NCI-H1436 treated with DMSO at 0.1 percent for 48 hours (cell line): ENCODE results near the gene PRIM2.
"Not testable (repeated sequence)": the region's sequence is repeated elsewhere in the genome, so short reads cannot be mapped to it uniquely, and the experiment has no call there.

ENCODE experiments used
- DNase-seq: peaks from one replicate; lab custom pipeline; 2025; lab: John Stamatoyannopoulos, UW

Gene PRIM2

GRCh38 chr6:57505251-57505650, 187.8 kb downstream of the PRIM2 start:
- DNase-seq = not testable (repeated sequence)

- DNase-seq = not testable (repeated sequence)
Observed at GRCh38 chr6:57510390-57510789, 193.0 kb downstream of the PRIM2 start.

DNA sequence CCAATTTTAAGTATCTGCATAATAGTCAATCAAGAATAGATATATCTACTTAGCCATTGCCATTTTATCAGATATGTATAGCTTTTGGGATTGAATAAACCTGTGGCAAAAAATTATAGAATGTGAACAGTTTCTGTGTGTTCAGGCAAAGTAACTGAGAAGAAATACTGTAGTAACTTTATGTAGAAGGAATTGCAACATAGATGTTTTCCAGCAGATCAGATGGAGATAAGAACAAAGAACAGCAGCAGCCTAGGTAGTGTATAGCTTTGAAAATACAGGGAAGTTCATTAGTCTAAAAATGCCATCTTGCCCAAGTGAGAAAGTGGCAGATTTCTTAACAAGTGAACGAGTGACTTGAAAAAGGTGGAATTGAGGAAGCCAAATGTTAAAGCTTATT, 197.7 kb downstream of the PRIM2 start:
- not testable (repeated sequence) for DNase-seq

DNA sequence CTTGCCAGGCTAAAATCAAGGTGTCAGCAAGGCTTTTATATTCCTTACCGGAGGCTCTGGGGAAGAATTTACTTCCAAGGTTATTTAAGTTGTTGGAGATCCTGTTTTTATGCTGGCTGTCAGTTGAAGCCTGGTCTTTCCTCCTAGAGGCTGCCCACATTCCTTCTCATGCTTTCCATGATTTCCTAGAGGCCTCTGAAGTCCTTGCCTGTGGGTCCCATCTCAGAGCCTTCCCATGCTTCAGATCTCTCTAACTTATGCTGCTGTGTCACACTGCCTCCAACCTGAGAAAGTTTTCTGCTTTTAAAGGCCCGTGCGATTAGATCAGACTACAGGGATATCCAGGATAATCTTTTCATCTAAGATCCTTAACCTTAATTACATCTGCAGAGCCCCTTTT, 198.4 kb downstream of the PRIM2 start:
- not testable (repeated sequence) for DNase-seq

DNA sequence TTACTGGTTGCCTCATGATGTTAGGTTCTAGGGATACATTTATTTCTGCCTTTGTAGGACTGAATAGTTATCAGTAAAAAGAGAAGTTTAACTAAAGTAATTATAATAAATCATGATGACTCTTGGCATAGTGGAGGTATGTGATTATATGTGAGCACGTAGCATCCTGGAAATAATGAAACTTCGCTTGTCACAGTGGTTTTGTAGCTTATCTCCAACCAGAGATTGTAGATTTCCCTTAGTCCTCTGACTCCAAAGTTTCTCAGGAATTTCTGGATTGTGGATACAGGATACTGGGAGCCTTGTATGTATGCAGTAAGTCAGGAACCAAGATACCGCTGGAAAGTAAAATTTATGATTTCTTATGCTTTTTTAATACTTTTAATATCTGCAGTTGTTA, 199.3 kb downstream of the PRIM2 start:
- DNase-seq = not testable (repeated sequence)

DNA sequence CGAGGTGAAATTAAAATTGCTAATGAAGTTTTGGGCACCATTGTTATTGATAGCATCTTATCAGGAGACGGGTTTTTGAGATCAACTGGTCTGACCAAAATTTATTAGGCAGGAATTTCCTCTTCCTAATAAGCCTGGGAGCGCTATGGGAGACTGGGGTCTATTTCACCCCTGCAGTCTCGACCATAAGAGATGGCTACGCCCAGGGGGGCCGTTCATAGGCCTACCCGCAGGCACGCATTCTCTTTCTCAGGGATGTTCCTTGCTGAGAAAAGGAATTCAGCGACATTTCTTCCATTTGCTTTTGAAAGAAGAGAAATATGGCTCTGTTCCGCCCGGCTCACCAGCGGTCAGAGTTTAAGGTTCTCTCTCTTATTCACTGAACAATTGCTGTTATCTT, 201.8 kb downstream of the PRIM2 start:
- DNase-seq = not testable (repeated sequence)

DNA sequence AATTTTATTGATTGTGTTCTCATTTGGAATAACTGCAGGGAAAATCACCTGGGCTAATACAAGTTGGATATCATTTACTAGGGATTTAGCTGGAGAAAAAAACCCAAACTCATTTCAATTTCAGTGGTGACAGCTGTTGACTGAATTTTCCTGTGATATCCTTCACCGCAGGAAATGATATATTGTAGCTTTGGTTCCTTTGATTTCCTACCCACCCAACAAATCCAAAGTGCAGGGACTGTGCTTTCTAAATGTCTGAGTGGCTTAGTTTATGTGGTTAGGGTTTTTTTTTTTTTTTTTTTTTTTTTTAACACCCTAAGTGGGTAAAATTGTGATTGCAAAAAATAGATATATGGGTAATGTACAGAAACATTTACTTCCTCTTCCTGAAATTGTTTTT, 203.7 kb downstream of the PRIM2 start:
- not testable (repeated sequence) for DNase-seq

GRCh38 chr6:57523221-57523620, 205.8 kb downstream of the PRIM2 start:
- not testable (repeated sequence) for DNase-seq

DNA sequence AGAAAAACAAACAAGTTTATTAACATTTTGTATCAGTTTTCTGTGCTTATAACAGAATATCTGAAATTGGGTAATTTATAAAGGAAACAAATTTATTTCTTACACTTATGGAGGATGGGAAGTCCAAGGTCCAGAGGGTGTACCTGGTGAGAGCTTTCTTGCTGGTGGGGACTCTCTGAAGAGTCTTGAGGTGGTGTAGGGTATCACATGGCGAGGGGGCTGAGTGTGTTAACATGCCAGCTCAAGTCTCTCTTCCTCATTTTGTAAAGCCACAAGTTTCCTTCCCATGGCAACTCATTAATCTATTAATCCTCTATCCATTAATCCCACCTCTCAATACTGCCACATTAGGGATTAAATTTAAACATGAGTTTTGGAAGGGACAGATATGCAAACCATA, 212.3 kb downstream of the PRIM2 start:
- DNase-seq = not testable (repeated sequence)

DNA sequence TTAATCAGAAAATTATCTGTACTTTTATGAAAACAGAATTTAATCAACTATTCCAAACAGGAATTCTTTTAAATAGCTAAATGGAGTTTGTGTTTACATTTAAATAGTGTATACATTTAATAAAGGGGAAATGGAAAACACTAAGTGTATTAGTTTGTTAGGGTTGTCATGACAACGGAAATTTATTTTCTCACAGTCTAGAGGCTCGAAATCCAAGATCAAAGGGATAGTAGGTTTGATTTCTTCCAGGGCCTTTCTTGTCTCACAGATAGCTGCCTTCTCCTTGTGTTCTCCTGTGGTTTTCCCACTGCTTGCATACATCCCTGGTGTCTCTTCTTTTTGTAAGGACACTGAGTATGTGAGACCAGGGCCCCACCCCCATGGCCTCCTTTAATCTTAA, 215.2 kb downstream of the PRIM2 start:
- DNase-seq = not testable (repeated sequence)

GRCh38 chr6:57535121-57535520, 217.7 kb downstream of the PRIM2 start:
- not testable (repeated sequence) for DNase-seq

DNA sequence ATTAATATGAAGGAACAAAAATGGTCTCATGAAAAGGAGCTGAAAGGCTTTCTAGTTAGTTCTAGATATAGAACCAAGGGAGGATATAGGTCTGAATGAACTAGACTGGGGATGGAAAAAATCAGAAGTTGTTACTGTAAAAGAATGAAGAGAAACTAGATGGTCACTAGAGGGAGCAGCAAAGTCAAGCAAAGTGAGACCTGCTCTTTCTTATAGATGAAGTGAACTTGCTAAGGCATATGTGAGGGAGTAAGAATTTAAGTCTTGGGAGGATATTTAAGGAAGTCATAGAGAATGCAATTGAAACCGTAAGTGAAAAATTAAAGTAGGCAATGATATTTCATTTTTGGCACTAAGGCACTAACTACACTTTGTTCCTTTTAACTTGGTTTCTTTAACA, 218.6 kb downstream of the PRIM2 start:
- DNase-seq = not testable (repeated sequence)

GRCh38 chr6:57537916-57538315, 220.5 kb downstream of the PRIM2 start:
- not testable (repeated sequence) for DNase-seq

DNA sequence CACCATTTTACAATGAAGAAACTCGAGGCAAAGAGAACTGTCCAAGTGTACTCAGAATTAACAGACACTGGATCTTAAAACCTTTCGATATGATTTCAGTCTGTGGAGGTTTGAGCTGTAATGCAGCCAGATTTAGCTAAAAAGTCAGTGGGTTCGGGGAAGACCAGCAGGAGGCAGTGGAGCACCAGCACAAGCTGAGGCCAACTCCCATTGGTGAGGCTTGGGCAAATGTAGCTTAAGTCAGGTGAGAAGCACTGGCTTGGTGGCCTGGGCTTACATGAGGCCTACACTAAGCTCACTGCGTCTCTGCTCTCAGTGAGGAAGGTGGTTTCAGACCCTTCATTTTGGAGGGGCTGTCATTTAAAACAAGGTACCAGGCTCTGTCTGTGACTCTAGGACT, 234.5 kb downstream of the PRIM2 start:
- DNase-seq = not testable (repeated sequence)

DNA sequence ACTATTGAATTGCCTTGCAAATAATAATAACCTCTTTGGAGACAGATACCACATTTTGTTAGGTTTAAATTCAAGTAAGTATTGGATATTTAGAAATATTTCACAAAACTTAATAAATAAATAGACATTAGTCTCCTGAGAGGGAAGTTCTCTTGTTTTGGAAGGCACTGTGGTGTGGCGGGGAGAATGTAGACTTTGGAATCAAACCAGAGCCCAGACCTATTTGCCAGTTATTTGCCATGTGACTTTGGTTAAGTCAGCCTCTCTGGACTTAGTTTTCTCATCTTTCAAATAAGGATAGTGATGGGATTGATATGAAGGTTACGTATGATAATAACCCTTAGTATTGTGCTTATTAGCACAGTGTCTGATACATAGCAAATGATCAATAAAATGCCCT, 240.4 kb downstream of the PRIM2 start:
- DNase-seq = not testable (repeated sequence)

GRCh38 chr6:57559170-57559569, 241.7 kb downstream of the PRIM2 start:
- not testable (repeated sequence) for DNase-seq

DNA sequence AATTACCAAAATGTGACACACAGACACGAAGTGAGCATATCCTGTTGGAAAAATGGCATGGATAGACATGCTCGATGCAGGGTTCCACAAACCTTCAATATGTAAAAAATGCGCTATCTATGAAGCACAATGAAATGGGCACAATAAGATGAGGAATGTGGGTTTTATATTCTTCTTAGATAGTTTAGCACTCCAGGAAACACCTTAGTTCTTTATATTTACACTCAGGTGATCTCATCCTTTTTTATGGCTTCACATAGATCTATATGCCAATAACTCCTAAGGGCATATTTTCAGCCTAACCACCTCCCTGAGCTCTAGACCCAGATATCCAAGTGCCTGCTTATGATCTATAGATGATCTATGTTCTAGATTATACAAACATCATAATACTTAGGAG, 244.8 kb downstream of the PRIM2 start:
- not testable (repeated sequence) for DNase-seq

GRCh38 chr6:57572119-57572518, 254.7 kb downstream of the PRIM2 start:
- not testable (repeated sequence) for DNase-seq

DNA sequence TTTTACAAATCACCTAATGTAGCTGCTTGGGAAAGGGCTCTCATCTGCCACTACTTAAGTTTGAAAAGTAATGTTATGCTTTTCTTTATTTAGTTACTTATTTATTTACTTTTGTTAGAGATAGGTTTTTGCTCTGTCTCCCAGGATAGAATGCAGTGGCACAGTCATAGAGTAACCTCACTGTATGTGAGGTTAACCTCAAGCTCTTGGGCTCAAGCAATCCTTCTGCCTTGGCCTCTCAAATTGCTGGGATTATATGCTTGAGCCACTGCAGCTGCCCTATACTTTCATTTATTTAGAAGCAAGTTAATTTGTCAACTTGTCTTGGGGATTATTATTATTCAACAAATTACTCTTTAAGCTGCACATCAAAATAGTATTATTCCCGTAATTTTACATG, 255.4 kb downstream of the PRIM2 start:
- DNase-seq = not testable (repeated sequence)

- not testable (repeated sequence) for DNase-seq
Observed at GRCh38 chr6:57577023-57577422, 259.6 kb downstream of the PRIM2 start.

GRCh38 chr6:57579489-57579888, 262.1 kb downstream of the PRIM2 start:
- not testable (repeated sequence) for DNase-seq

DNA sequence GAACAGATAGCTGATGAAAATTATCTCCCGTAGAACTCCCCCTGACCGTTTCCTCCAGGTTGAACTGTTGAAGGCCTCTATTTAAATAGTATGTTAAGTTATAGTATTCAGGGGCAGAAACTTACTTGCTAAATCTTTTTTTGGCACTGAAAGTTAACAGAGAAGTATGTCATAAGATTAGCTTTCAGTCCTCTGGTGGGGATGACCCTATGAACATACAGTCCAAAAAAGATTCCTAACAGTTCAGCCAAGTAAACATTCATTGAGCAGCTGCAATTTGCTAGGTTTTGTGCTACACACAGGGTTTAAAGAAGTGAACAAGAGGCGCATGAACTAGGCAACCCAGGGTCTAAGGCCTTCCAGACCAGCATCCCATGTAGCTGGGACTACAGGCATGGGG, 264.2 kb downstream of the PRIM2 start:
- DNase-seq = not testable (repeated sequence)

DNA sequence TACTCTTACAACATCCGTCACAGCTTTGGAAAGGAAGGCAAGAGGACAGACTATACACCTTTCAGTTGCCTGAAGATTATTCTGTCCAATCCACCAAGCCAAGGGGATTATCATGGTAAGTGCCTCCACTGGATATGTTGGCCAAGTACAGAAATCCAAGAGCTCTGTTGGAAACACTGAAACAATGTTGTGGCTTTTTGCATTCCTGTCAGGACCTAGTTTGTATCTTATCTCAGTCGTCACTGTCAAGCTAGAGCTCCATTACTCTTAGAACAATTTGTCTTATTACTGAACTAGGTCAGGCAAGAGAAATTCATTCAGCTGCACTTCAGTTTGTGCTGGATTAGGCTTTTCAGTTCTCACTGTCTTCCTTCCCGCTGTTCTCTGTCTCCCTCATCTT, 283.7 kb downstream of the PRIM2 start:
- not testable (repeated sequence) for DNase-seq

DNA sequence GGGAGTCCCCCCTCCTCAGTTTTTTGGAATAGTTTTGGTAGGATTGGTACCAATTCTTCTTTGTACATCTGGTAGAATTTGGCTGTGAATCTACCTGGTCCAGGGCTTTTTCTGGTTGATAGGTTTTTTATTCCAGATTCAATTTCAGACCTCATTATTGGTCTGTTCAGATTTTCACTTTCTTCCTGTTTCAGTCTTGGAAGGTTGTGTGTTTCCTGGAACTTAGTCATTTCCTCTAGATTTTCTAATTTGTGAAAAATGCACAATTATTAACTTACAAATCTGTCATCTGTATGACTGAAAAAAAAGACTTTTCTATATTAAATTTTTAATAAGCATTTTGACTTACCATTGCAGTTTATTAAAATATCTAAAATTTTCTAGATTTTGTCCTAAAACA, 287.9 kb downstream of the PRIM2 start:
- DNase-seq = not testable (repeated sequence)

DNA sequence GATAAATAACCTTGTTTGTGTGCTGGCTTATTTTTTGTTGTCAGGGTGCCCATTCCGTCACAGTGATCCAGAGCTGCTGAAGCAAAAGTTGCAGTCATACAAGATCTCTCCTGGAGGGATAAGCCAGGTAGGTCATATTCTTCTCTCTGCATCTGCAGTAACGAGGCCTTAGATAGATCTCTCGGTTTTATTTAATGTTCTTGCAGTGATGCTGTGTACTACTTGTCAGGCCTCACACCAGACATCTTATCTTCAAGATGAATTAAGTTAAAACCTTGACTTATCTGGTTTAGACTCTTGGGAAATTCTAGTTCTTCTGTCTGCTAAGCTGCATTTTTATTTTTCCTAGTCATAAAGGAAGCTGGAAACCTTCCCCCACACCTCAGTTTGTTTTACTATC, 288.9 kb downstream of the PRIM2 start:
- not testable (repeated sequence) for DNase-seq
